ENCODE results near the gene RNF157. TPM values are rescaled to one million over a fixed set of nuclear protein-coding genes. Genes with fewer than 3 reads are reported as not detected.
"Not testable (repeated sequence)": the region's sequence is repeated elsewhere in the genome, so short reads cannot be mapped to it uniquely, and the experiment has no call there.

The RNF157 gene
- total RNA-seq, 1 donor from 2014 or later: 0.99 TPM

DNA sequence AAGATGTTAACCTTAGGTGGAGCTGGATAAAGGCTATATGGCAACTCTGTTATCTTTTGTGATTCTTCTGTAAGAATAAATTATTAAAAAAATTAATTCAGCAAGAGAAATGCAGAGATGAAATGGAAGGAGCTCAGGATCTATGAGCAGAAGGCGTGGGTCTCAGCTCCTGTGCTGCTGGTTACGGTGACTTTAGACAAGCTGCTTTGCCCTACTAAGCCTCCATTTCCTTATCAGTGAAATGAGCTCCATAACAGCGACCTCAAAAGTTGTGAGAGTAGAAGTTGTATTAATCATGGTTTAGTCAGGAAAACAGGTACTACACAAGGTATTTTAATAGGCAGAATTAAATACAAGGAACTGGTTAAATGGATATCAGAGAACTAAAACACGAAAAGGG, 51.0 kb downstream of the RNF157 start:
- DNase-seq (ENCODE audit: extremely low spot score, unreplicated experiment): no peak
- H3K36me3 Mint-ChIP-seq (ENCODE audit: unreplicated experiment): no peaks in the 10 kb centered on the region

DNA sequence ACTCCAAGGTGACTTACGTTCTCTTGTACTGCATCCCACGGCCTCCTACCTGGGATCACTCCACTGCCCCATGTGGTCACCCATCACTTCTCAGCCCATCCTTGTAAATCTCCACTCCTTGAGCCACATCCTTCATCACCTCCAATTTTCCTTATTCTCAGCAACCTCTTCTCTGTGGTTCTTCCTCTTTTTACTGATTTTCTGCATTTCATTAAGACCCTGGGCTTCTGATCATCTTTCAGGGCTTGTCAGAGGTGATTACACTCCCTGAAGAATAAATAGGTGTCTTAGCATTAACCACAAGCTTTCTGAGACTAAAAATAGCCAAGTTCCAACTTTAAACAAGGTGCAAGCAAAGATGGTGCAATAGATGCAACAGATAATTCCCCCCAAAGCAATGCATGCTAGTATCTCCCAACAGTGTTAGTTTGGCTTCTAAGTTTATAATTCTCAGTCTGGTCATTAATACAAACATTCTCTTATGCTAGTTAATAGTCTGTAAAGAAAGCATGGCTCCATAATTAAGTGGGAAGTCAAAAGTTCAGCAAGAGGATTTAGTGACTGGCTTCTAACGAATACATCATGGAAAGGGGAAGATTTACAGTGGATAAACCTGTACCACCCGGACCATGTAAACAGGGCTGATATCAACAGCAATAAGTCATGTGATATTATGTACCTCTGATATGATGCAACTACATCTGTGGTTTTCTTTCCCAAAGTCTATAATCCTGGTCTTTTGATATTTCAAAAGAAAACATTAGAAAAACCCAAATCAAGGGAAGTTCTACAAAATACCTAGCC, 51.9 kb downstream of the RNF157 start:
- Mint-ChIP-seq H3K9me3 (ENCODE audit: unreplicated experiment) (no peaks in the 10 kb centered on the region), H3K27ac (ENCODE audit: unreplicated experiment) (no peak overlapping the region), H3K4me1 (ENCODE audit: unreplicated experiment) (no peaks in the 10 kb centered on the region)

More for the DNA sequence above, 51.0 kb downstream of the RNF157 start:
- H3K4me1 Mint-ChIP-seq (ENCODE audit: unreplicated experiment): no peaks in the 10 kb centered on the region
- no peaks in the 10 kb centered on the region for H3K9me3 Mint-ChIP-seq (ENCODE audit: unreplicated experiment)
- TF ChIP-seq, protein P1, sequence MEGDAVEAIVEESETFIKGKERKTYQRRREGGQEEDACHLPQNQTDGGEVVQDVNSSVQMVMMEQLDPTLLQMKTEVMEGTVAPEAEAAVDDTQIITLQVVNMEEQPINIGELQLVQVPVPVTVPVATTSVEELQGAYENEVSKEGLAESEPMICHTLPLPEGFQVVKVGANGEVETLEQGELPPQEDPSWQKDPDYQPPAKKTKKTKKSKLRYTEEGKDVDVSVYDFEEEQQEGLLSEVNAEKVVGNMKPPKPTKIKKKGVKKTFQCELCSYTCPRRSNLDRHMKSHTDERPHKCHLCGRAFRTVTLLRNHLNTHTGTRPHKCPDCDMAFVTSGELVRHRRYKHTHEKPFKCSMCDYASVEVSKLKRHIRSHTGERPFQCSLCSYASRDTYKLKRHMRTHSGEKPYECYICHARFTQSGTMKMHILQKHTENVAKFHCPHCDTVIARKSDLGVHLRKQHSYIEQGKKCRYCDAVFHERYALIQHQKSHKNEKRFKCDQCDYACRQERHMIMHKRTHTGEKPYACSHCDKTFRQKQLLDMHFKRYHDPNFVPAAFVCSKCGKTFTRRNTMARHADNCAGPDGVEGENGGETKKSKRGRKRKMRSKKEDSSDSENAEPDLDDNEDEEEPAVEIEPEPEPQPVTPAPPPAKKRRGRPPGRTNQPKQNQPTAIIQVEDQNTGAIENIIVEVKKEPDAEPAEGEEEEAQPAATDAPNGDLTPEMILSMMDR (IDR thresholded peaks at IDR 0.05): no peak
- H3K4me3 Mint-ChIP-seq (ENCODE audit: unreplicated experiment): no peak overlapping the region
- H3K27me3 Mint-ChIP-seq (ENCODE audit: unreplicated experiment): peaks cover 39% of the 10 kb centered on the region
- no peak overlapping the region for H3K27ac Mint-ChIP-seq (ENCODE audit: unreplicated experiment)

DNA sequence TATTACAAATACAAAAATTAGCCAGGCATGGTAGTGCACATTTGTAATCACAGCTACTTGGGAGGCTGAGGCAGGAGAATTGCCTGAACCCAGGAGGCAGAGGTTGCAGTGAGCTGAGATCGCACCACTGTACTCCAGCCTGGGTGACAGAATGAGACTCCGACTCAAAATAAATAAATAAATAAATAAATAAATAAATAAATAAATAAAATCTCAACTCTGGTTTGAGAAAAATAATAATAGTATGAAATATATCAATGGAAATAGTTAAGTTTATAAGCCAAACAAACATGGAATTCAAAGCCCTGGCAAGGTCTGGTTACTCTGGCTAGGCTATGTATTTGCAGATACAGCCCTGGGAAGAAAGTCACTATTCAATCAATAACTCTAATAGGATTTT, 53.5 kb downstream of the RNF157 start:
- H3K4me1 Mint-ChIP-seq (ENCODE audit: unreplicated experiment); H3K4me3 Mint-ChIP-seq (ENCODE audit: unreplicated experiment); H3K36me3 Mint-ChIP-seq (ENCODE audit: unreplicated experiment); H3K9me3 Mint-ChIP-seq (ENCODE audit: unreplicated experiment); H3K27ac Mint-ChIP-seq (ENCODE audit: unreplicated experiment); DNase-seq (ENCODE audit: extremely low spot score, unreplicated experiment): not testable (repeated sequence)
- peaks cover 27% of the 10 kb centered on the region for H3K27me3 Mint-ChIP-seq (ENCODE audit: unreplicated experiment)

More for the DNA sequence above, 51.9 kb downstream of the RNF157 start:
- DNase-seq (ENCODE audit: extremely low spot score, unreplicated experiment): no peak
- Mint-ChIP-seq H3K36me3 (ENCODE audit: unreplicated experiment) (no peaks in the 10 kb centered on the region), H3K27me3 (ENCODE audit: unreplicated experiment) (peaks cover 37% of the 10 kb centered on the region), H3K4me3 (ENCODE audit: unreplicated experiment) (no peak overlapping the region)
- TF ChIP-seq, protein P1 (IDR thresholded peaks at IDR 0.05): no peak

DNA sequence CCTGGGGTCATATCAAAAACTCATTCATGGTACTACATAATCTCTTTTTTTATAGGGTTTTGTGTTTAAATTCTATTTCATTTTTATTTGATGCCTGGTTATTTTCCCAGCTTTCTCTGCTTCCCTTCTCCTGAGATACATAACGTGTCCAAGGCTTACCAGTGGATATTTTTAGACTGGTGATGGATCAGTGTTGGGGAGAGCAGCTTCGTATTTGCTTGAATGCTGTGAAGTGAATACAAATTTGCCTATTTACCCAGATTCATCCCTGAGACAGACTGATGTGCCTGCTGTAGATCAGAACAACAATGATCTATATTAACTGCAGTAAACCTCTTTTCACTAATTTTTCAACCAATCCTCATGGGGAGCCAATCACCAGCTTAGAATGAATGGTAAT, 56.0 kb downstream of the RNF157 start:
- peaks cover 20% of the 10 kb centered on the region for H3K27me3 Mint-ChIP-seq (ENCODE audit: unreplicated experiment)
- H3K4me1 Mint-ChIP-seq (ENCODE audit: unreplicated experiment): peaks cover 2% of the 10 kb centered on the region
- no peak overlapping the region for H3K27ac Mint-ChIP-seq (ENCODE audit: unreplicated experiment)
- no peak for DNase-seq (ENCODE audit: extremely low spot score, unreplicated experiment)
- TF ChIP-seq, protein P1 (IDR thresholded peaks at IDR 0.05): no peak
- no peak overlapping the region for H3K4me3 Mint-ChIP-seq (ENCODE audit: unreplicated experiment)
- no peaks in the 10 kb centered on the region for H3K9me3 Mint-ChIP-seq (ENCODE audit: unreplicated experiment)
- no peaks in the 10 kb centered on the region for H3K36me3 Mint-ChIP-seq (ENCODE audit: unreplicated experiment)

DNA sequence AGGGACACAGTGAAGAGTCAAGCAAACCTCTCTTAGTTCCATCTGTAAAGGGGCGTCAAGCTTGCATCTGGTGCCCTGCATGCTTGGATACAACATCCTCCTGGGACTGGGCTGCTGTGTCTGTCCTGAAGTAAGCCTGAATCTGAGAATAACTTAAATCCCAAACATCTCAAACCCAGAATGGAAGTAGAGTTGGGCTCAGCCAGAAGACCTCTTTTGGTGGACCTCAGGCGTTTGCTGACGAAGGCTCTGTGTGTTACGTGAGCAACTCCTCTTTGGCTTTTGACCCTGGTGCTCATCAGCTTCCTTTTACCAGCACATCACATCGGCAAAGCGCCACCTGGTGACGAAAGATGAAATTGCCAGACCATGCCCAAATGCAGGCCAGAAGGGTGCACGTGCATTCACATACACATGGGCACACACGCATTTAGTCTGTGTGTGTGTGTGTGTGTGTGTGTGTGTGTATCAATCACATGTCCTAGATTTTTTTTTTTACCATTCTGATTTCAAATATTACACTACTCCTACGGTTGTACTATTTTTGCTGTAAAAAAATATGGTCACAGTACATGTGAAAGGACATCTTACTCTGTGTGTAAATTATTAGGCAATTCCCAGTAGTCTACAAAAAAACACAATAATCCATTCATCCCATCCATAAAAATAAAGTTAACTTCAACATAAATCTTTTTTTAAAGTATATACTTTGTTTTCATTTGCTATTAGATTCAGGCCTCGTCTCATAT, 58.1 kb downstream of the RNF157 start:
- Mint-ChIP-seq H3K4me1 (ENCODE audit: unreplicated experiment) (peaks cover 2% of the 10 kb centered on the region), H3K27me3 (ENCODE audit: unreplicated experiment) (peaks cover 5% of the 10 kb centered on the region), H3K27ac (ENCODE audit: unreplicated experiment) (no peak overlapping the region), H3K36me3 (ENCODE audit: unreplicated experiment) (no peaks in the 10 kb centered on the region), H3K4me3 (ENCODE audit: unreplicated experiment) (no peak overlapping the region), H3K9me3 (ENCODE audit: unreplicated experiment) (no peaks in the 10 kb centered on the region)
- peak; percentile 94 for DNase-seq (ENCODE audit: extremely low spot score, unreplicated experiment)
- TF ChIP-seq, protein P1 (IDR thresholded peaks at IDR 0.05): peak; percentile 93

All from osteocyte (in vitro differentiated cells).